Type B pancreatic cell (in vitro differentiated cells): ENCODE data around the gene CACNA1C. TPM values are rescaled to one million over a fixed set of nuclear protein-coding genes. Genes with fewer than 3 reads are reported as not detected.
A peak's percentile ranks its signal among the peaks of the same experiment; 100 is the strongest.

Experiments used
- DNase-seq: peaks from one replicate; pipeline ENCODE4 v3.0.0; 2021; ENCODE audit warnings: mixed read lengths; ENCODE audit not compliant: unreplicated experiment; ENCODE audit errors: extremely low spot score
- H3K27ac Mint-ChIP-seq: 2 replicates; pipeline ENCODE4 v1.8.0; 2021; ENCODE audit warnings: mild to moderate bottlenecking, mixed read lengths
- H3K27me3 Mint-ChIP-seq: 2 replicates; pipeline ENCODE4 v1.8.0; 2021; ENCODE audit warnings: mixed read lengths
- H3K36me3 Mint-ChIP-seq: 2 replicates; pipeline ENCODE4 v1.8.0; 2021; ENCODE audit warnings: mixed read lengths
- H3K4me1 Mint-ChIP-seq: one replicate; pipeline ENCODE4 v1.8.0; 2021; ENCODE audit warnings: mixed read lengths; ENCODE audit not compliant: unreplicated experiment
- H3K4me3 Mint-ChIP-seq: 2 replicates; pipeline ENCODE4 v1.8.0; 2021; ENCODE audit warnings: mild to moderate bottlenecking, mixed read lengths
- H3K9me3 Mint-ChIP-seq: 2 replicates; pipeline ENCODE4 v1.8.0; 2021; ENCODE audit warnings: mixed read lengths
- CTCF ChIP-seq: fragments of 200-600 bp; sonication (generic); conservative IDR thresholded peaks from 2 replicates; pipeline ENCODE4 v1.5.0; 2021; ENCODE audit warnings: antibody characterized with exemption, mild to moderate bottlenecking
- total RNA-seq: library from RNA; stranded (reverse); gene quantifications from 2 replicates; pipeline ENCODE4 v1.2.1, GENCODE V29; 2021; ENCODE audit warnings: low replicate concordance

Gene CACNA1C
- total RNA-seq, 1 donor from 2014 or later = 14.3 TPM

GRCh38 chr12:2084553-2085296, 31.9 kb downstream of the CACNA1C start:
- Mint-ChIP-seq H3K27ac (peak overlapping the region; percentile 25), H3K4me1 (no peaks in the 10 kb centered on the region), H3K36me3 (peaks cover under 1% of the 10 kb centered on the region), H3K9me3 (peaks cover 5% of the 10 kb centered on the region), H3K4me3 (no peak overlapping the region), H3K27me3 (peaks cover 17% of the 10 kb centered on the region)
- no peak for DNase-seq
- no peak for TF ChIP-seq CTCF

- Mint-ChIP-seq H3K36me3 (peaks cover 4% of the 10 kb centered on the region), H3K27ac (no peak overlapping the region), H3K4me1 (peaks cover 4% of the 10 kb centered on the region), H3K9me3 (no peaks in the 10 kb centered on the region), H3K4me3 (no peak overlapping the region), H3K27me3 (peaks cover 4% of the 10 kb centered on the region)
- DNase-seq = no peak
- no peak for TF ChIP-seq CTCF
Observed at GRCh38 chr12:2092354-2092753, 39.6 kb downstream of the CACNA1C start.

- Mint-ChIP-seq H3K27ac (peak overlapping the region; percentile 39), H3K9me3 (no peaks in the 10 kb centered on the region), H3K27me3 (peaks cover 3% of the 10 kb centered on the region), H3K4me1 (peaks cover 9% of the 10 kb centered on the region), H3K4me3 (no peak overlapping the region), H3K36me3 (peaks cover 4% of the 10 kb centered on the region)
- no peak for DNase-seq
- TF ChIP-seq CTCF = no peak
Observed at GRCh38 chr12:2092890-2093289, 40.1 kb downstream of the CACNA1C start.

GRCh38 chr12:2094597-2094996, 41.8 kb downstream of the CACNA1C start:
- no peak for TF ChIP-seq CTCF
- Mint-ChIP-seq H3K4me3 (no peak overlapping the region), H3K9me3 (no peaks in the 10 kb centered on the region), H3K36me3 (peaks cover 4% of the 10 kb centered on the region), H3K4me1 (peaks cover 15% of the 10 kb centered on the region), H3K27me3 (no peaks in the 10 kb centered on the region), H3K27ac (no peak overlapping the region)
- no peak for DNase-seq

GRCh38 chr12:2095878-2096277, 43.1 kb downstream of the CACNA1C start:
- Mint-ChIP-seq H3K9me3 (no peaks in the 10 kb centered on the region), H3K27ac (peak overlapping the region; percentile 29), H3K4me3 (no peak overlapping the region), H3K27me3 (no peaks in the 10 kb centered on the region), H3K36me3 (peaks cover under 1% of the 10 kb centered on the region), H3K4me1 (peaks cover 15% of the 10 kb centered on the region)
- no peak for DNase-seq
- TF ChIP-seq CTCF = no peak
